Stimulated activated CD8-positive, alpha-beta memory T cell treated with anti-CD3 and anti-CD28 coated beads, Interleukin-4, amount 100 ng/mL, for 1 hour (primary cell): ENCODE measurements around the gene TMEM108.

Experiments used
- DNase-seq, 2 donors: peaks; one replicate each; pipeline ENCODE4 v3.0.0-alpha.2; 2020; ENCODE audit warnings: low read depth in 2 of 2, low spot score in 1 of 2

Gene TMEM108

GRCh38 chr3:133054586-133054985 lies 16.4 kb downstream of the TMEM108 start:
- DNase-seq: no peak

- DNase-seq: no peak
Measured at GRCh38 chr3:133055339-133055738, 17.1 kb downstream of the TMEM108 start.

GRCh38 chr3:133058243-133058642 lies 20.1 kb downstream of the TMEM108 start:
- DNase-seq: no peak

- no peak for DNase-seq
Measured at GRCh38 chr3:133058831-133059230, 20.6 kb downstream of the TMEM108 start.

- DNase-seq: no peak
Measured at GRCh38 chr3:133065193-133065961, 27.2 kb downstream of the TMEM108 start.

- DNase-seq: no peak
Measured at GRCh38 chr3:133066026-133066425, 27.8 kb downstream of the TMEM108 start.

- DNase-seq: no peak
Measured at GRCh38 chr3:133069556-133070286, 31.5 kb downstream of the TMEM108 start.

- no peak for DNase-seq
Measured at GRCh38 chr3:133074977-133075376, 36.8 kb downstream of the TMEM108 start.

- DNase-seq: no peak
Measured at GRCh38 chr3:133077688-133078087, 39.5 kb downstream of the TMEM108 start.

GRCh38 chr3:133079621-133080020 lies 41.4 kb downstream of the TMEM108 start:
- no peak for DNase-seq

- no peak for DNase-seq
Measured at GRCh38 chr3:133081016-133081415, 42.8 kb downstream of the TMEM108 start.

- DNase-seq: no peak
Measured at GRCh38 chr3:133083395-133083794, 45.2 kb downstream of the TMEM108 start.

- no peak for DNase-seq
Measured at GRCh38 chr3:133089906-133090485, 51.8 kb downstream of the TMEM108 start.

- no peak for DNase-seq
Measured at GRCh38 chr3:133092681-133093080, 54.5 kb downstream of the TMEM108 start.

- no peak for DNase-seq
Measured at GRCh38 chr3:133093366-133093765, 55.2 kb downstream of the TMEM108 start.

GRCh38 chr3:133096900-133097613 lies 58.9 kb downstream of the TMEM108 start:
- DNase-seq: no peak

- no peak for DNase-seq
Measured at GRCh38 chr3:133103706-133104105, 65.5 kb downstream of the TMEM108 start.

GRCh38 chr3:133106169-133106568 lies 68.0 kb downstream of the TMEM108 start:
- DNase-seq: no peak

GRCh38 chr3:133112666-133113065 lies 74.5 kb downstream of the TMEM108 start:
- DNase-seq: no peak

GRCh38 chr3:133113526-133113925 lies 75.3 kb downstream of the TMEM108 start:
- DNase-seq: no peak

- no peak for DNase-seq
Measured at GRCh38 chr3:133113927-133114597, 75.9 kb downstream of the TMEM108 start.
